Thyroid gland (tissue), 4 donors: ENCODE results near the gene RABIF.

Source experiments
- POLR2A ChIP-seq, 2 donors: fragments of 450-650 bp; IDR thresholded peaks; one replicate each; pipeline ENCODE4 v1.6.1; 2017; ENCODE audit warnings: antibody characterized with exemption in 2 of 2, mild to moderate bottlenecking in 2 of 2, moderate library complexity in 1 of 2
- TF ChIP-seq, protein P1 (sequence below), 6 experiments: fragments of 200-600 bp in 3 of 6; fragments of 450-650 bp in 3 of 6; sonication (generic) in 3 of 6; IDR thresholded peaks; one replicate each; pipeline ENCODE4 v1.5.1; 2016 to 2019; ENCODE audit warnings: antibody characterized with exemption in 6 of 6, mild to moderate bottlenecking in 2 of 6, inconsistent platforms in 1 of 6, moderate library complexity in 1 of 6

DNA sequence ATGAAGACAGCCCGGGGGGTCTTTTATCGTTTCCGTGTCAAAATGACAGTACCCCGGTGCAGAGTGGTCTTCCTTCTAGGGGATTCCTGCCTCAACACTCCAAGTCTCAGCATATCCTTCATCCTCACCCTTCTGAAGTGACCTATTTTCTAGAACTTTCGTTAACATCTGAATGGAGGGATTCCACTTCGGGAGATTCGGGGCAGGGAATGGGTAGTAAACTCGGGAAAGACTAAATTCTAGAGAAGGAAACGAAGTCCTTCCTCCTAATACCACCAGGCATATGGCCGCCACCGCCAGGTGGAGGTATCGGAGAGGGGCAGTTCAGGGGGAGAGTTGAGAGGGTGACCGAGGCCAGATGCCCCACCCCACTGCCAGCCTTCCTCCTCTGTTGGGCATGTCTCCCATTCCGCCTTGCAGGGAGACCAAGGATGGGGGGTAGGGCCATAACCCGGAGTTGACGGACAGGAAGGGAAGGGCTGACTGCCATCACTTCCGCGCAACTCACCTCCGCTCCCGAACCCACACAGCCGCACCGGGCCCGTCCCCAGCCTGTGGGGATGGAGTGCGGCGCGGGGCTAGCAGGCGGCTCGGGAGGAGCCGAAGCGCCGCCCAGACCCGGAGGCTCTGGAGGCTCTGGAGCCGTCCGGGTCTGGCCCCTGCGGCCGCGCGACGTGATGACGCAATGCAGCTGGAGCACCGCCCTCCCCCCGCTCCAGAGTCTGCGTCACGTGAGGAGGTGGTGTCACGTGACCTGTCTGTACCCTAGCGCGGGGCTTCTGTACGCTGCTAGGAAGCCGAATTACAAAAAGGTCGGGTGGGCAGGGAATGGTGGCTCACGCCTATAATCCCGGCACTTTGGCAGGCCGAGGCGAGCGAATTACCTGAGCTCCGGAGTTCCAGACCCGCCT lies 37.9 kb upstream of the RABIF start, which contains the start of gene KLHL12:
- TF ChIP-seq POLR2A (IDR thresholded peaks at IDR 0.05), result peak in 1 of 2 donors; percentile 93
- TF ChIP-seq, protein P1, sequence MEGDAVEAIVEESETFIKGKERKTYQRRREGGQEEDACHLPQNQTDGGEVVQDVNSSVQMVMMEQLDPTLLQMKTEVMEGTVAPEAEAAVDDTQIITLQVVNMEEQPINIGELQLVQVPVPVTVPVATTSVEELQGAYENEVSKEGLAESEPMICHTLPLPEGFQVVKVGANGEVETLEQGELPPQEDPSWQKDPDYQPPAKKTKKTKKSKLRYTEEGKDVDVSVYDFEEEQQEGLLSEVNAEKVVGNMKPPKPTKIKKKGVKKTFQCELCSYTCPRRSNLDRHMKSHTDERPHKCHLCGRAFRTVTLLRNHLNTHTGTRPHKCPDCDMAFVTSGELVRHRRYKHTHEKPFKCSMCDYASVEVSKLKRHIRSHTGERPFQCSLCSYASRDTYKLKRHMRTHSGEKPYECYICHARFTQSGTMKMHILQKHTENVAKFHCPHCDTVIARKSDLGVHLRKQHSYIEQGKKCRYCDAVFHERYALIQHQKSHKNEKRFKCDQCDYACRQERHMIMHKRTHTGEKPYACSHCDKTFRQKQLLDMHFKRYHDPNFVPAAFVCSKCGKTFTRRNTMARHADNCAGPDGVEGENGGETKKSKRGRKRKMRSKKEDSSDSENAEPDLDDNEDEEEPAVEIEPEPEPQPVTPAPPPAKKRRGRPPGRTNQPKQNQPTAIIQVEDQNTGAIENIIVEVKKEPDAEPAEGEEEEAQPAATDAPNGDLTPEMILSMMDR (IDR thresholded peaks at IDR 0.05), result peak; percentile 15 to 69 (median 52)
